ENCODE data around the gene DAP. TPM values are rescaled to one million over a fixed set of nuclear protein-coding genes. Genes with fewer than 3 reads are reported as not detected.

The DAP gene
- total RNA-seq, 1 experiment from 2014 or later, result 114 TPM

- TF ChIP-seq CTCF (IDR thresholded peaks at IDR 0.05; ENCODE audit: unreplicated experiment), result no peak
- Mint-ChIP-seq H3K36me3 (ENCODE audit: insufficient read depth, unreplicated experiment) (peaks cover 24% of the 10 kb centered on the region), H3K27me3 (ENCODE audit: insufficient read depth, unreplicated experiment) (no peaks in the 10 kb centered on the region), H3K9me3 (ENCODE audit: unreplicated experiment) (no peaks in the 10 kb centered on the region), H3K4me3 (ENCODE audit: unreplicated experiment) (no peak overlapping the region), H3K4me1 (ENCODE audit: insufficient read depth, unreplicated experiment) (no peaks in the 10 kb centered on the region), H3K27ac (ENCODE audit: low read depth, unreplicated experiment) (no peak overlapping the region)
- CTCF ChIA-PET, result interaction anchor here (0.6 to 1.1 kb wide), 4 partner anchors 7 to 54 kb away, joined by 3 to 5 read pairs (median 3); no protein-coding TSS in a partner anchor
- no peak for DNase-seq (ENCODE audit: unreplicated experiment)
- intact Hi-C loops (cut with micrococcal nuclease), result no loop called here
- POLR2A ChIA-PET, result no interaction called here
- BruUV-seq (replicated peaks), result no TSS peak
Observed at GRCh38 chr5:10679336-10679988, 81.6 kb downstream of the DAP start.

- Mint-ChIP-seq H3K27ac (ENCODE audit: low read depth, unreplicated experiment) (no peak overlapping the region), H3K27me3 (ENCODE audit: insufficient read depth, unreplicated experiment) (no peaks in the 10 kb centered on the region), H3K9me3 (ENCODE audit: unreplicated experiment) (no peaks in the 10 kb centered on the region), H3K4me3 (ENCODE audit: unreplicated experiment) (no peak overlapping the region), H3K36me3 (ENCODE audit: insufficient read depth, unreplicated experiment) (peaks cover 24% of the 10 kb centered on the region), H3K4me1 (ENCODE audit: insufficient read depth, unreplicated experiment) (no peaks in the 10 kb centered on the region)
- DNase-seq (ENCODE audit: unreplicated experiment), result no peak
- TF ChIP-seq CTCF (IDR thresholded peaks at IDR 0.05; ENCODE audit: unreplicated experiment), result no peak
- BruUV-seq (replicated peaks), result no TSS peak
- ChIA-PET POLR2A (no interaction called here), CTCF (interaction anchor here (0.6 to 1.1 kb wide), 2 partner anchors 9 to 20 kb away, joined by 3 read pairs; no protein-coding TSS in a partner anchor)
- intact Hi-C loops (cut with micrococcal nuclease), result no loop called here
Observed at GRCh38 chr5:10678244-10678643, 82.8 kb downstream of the DAP start.

GRCh38 chr5:10677533-10677932 lies 83.5 kb downstream of the DAP start:
- ChIA-PET CTCF (no interaction called here), POLR2A (no interaction called here)
- BruUV-seq (replicated peaks), result no TSS peak
- TF ChIP-seq CTCF (IDR thresholded peaks at IDR 0.05; ENCODE audit: unreplicated experiment), result no peak
- Mint-ChIP-seq H3K9me3 (ENCODE audit: unreplicated experiment) (no peaks in the 10 kb centered on the region), H3K27ac (ENCODE audit: low read depth, unreplicated experiment) (no peak overlapping the region), H3K4me3 (ENCODE audit: unreplicated experiment) (no peak overlapping the region), H3K36me3 (ENCODE audit: insufficient read depth, unreplicated experiment) (peaks cover 24% of the 10 kb centered on the region), H3K27me3 (ENCODE audit: insufficient read depth, unreplicated experiment) (no peaks in the 10 kb centered on the region), H3K4me1 (ENCODE audit: insufficient read depth, unreplicated experiment) (no peaks in the 10 kb centered on the region)
- DNase-seq (ENCODE audit: unreplicated experiment), result no peak
- intact Hi-C loops (cut with micrococcal nuclease), result no loop called here

GRCh38 chr5:10676946-10677345 lies 84.1 kb downstream of the DAP start:
- DNase-seq (ENCODE audit: unreplicated experiment), result no peak
- intact Hi-C loops (cut with micrococcal nuclease), result no loop called here
- ChIA-PET CTCF (no interaction called here), POLR2A (no interaction called here)
- TF ChIP-seq CTCF (IDR thresholded peaks at IDR 0.05; ENCODE audit: unreplicated experiment), result no peak
- no TSS peak for BruUV-seq (replicated peaks)
- H3K4me1 Mint-ChIP-seq (ENCODE audit: insufficient read depth, unreplicated experiment), result no peaks in the 10 kb centered on the region
- no peaks in the 10 kb centered on the region for H3K27me3 Mint-ChIP-seq (ENCODE audit: insufficient read depth, unreplicated experiment)
- no peak overlapping the region for H3K4me3 Mint-ChIP-seq (ENCODE audit: unreplicated experiment)
- no peak overlapping the region for H3K27ac Mint-ChIP-seq (ENCODE audit: low read depth, unreplicated experiment)
- no peaks in the 10 kb centered on the region for H3K9me3 Mint-ChIP-seq (ENCODE audit: unreplicated experiment)
- H3K36me3 Mint-ChIP-seq (ENCODE audit: insufficient read depth, unreplicated experiment), result peaks cover 24% of the 10 kb centered on the region
